Measurements from ENCODE around the gene AMTN. TPM values are rescaled to one million over a fixed set of nuclear protein-coding genes. Genes with fewer than 3 reads are reported as not detected.

The AMTN gene
- polyA plus RNA-seq, 2 of the 4 experiments (the other 2 are of a cell fraction): not detected

DNA sequence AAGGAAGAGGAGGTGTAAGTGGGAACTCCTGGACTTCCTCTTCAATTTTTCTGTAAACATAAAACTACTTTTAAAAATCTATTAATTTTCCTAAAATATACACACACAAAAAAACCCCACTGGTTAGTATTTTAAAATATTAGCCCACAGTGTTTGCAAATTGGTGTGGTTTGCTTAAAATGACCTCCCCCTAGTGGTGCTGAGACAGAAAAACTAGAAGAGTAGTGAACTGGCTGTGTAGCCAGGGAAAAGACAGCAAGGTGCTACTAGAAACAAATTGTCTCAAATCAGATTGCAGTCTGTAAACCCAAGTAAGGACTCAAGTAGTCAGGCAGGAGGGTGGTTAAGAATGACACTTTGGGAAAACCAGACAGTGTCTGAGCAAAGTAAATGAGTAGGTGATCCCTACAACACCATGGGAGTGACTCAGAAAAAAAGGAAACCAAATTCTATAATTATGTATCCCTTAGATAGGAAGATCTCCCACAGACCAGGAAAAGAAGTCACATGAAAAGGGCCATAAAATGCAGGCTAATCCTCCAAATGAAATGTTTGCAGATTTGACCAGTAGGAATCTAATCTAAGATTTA lies 26.0 kb downstream of the AMTN start:
- FAIRE-seq: no peak
- ChIA-PET POLR2A (no interaction called here), CTCF (no interaction called here)
- TF ChIP-seq RAD21 (conservative IDR thresholded peaks at IDR 0.05 in 1 of 2, IDR thresholded peaks at IDR 0.05 in 1 of 2) (peak; percentile 14 to 34; a peak in 2 of 5 replicates), EHMT2 (IDR thresholded peaks at IDR 0.05; ENCODE audit: low read depth) (no peak)
- TF ChIP-seq, protein P1, sequence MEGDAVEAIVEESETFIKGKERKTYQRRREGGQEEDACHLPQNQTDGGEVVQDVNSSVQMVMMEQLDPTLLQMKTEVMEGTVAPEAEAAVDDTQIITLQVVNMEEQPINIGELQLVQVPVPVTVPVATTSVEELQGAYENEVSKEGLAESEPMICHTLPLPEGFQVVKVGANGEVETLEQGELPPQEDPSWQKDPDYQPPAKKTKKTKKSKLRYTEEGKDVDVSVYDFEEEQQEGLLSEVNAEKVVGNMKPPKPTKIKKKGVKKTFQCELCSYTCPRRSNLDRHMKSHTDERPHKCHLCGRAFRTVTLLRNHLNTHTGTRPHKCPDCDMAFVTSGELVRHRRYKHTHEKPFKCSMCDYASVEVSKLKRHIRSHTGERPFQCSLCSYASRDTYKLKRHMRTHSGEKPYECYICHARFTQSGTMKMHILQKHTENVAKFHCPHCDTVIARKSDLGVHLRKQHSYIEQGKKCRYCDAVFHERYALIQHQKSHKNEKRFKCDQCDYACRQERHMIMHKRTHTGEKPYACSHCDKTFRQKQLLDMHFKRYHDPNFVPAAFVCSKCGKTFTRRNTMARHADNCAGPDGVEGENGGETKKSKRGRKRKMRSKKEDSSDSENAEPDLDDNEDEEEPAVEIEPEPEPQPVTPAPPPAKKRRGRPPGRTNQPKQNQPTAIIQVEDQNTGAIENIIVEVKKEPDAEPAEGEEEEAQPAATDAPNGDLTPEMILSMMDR (IDR thresholded peaks at IDR 0.05): peak; percentile 33
- TF ChIP-seq, protein P2, sequence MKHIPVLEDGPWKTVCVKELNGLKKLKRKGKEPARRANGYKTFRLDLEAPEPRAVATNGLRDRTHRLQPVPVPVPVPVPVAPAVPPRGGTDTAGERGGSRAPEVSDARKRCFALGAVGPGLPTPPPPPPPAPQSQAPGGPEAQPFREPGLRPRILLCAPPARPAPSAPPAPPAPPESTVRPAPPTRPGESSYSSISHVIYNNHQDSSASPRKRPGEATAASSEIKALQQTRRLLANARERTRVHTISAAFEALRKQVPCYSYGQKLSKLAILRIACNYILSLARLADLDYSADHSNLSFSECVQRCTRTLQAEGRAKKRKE (CRISPR knock-in tag; IDR thresholded peaks at IDR 0.05; ENCODE audit: low read depth): no peak
- no peaks in the 10 kb centered on the region for H3K4me1 ChIP-seq
- H3K4me2 ChIP-seq: no peak overlapping the region
- H3K27ac ChIP-seq: no peak overlapping the region
- H3K4me3 ChIP-seq: no peak overlapping the region
- H3K9me3 ChIP-seq: no peaks in the 10 kb centered on the region
- ATAC-seq: peak in 1 of 2 experiments; percentile 63; a peak in 2 of 6 replicates
- no peak for DNase-seq (ENCODE audit: low read depth in 1 of 2, low spot score in 1 of 2)

DNA sequence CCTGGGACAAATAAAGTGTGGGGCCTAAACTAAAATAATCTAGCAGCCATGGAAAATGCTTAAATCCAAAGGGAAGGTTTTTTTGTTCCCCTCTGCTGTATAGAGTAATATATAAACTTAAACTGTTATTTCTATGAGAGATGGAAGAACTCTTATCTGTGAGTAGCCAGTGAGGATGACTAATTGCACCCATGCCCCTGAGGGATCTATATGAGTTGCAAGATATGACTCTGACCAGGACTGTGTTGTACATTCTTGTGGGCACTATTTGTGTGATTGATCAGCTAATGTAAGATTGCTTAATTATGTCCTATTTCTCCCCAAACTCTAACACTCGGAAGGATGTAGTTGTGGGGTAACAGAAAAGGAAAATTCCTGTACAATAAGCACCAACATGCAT lies 38.5 kb downstream of the AMTN start:
- ChIA-PET POLR2A (no interaction called here), CTCF (interaction anchor here (0.6 kb wide), 1 partner anchor 38 kb away, joined by 4 read pairs; no protein-coding TSS in a partner anchor)
- H3K4me1 ChIP-seq: no peaks in the 10 kb centered on the region
- FAIRE-seq: no peak
- 0% methylated on average over 1 of the region's 1 CpG for WGBS (ENCODE audit: missing lambda C conversion rate)
- H3K9me3 ChIP-seq: no peaks in the 10 kb centered on the region
- no peak overlapping the region for H3K4me2 ChIP-seq
- ATAC-seq: no peak
- no peak overlapping the region for H3K27ac ChIP-seq
- TF ChIP-seq PHF8 (IDR thresholded peaks at IDR 0.05; ENCODE audit: borderline replicate concordance, low read depth): no peak
- TF ChIP-seq HOXB5 (CRISPR knock-in tag; IDR thresholded peaks at IDR 0.05): no peak
- TF ChIP-seq, protein P3, sequence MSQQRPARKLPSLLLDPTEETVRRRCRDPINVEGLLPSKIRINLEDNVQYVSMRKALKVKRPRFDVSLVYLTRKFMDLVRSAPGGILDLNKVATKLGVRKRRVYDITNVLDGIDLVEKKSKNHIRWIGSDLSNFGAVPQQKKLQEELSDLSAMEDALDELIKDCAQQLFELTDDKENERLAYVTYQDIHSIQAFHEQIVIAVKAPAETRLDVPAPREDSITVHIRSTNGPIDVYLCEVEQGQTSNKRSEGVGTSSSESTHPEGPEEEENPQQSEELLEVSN (IDR thresholded peaks at IDR 0.05; ENCODE audit: borderline replicate concordance, low read depth): no peak
- TF ChIP-seq BHLHE40 (IDR thresholded peaks at IDR 0.05; ENCODE audit: low read depth, low read length): no peak
- TF ChIP-seq EP300 (IDR thresholded peaks at IDR 0.05): no peak
- TF ChIP-seq, protein P2 (CRISPR knock-in tag; IDR thresholded peaks at IDR 0.05; ENCODE audit: low read depth): no peak
- TF ChIP-seq JUN (IDR thresholded peaks at IDR 0.05): no peak
- TF ChIP-seq HOXA7 (CRISPR knock-in tag; IDR thresholded peaks at IDR 0.05): no peak
- TF ChIP-seq SREBF2 (IDR thresholded peaks at IDR 0.05): no peak
- TF ChIP-seq CHD4 (IDR thresholded peaks at IDR 0.05; ENCODE audit: borderline replicate concordance): no peak
- TF ChIP-seq, protein P4, sequence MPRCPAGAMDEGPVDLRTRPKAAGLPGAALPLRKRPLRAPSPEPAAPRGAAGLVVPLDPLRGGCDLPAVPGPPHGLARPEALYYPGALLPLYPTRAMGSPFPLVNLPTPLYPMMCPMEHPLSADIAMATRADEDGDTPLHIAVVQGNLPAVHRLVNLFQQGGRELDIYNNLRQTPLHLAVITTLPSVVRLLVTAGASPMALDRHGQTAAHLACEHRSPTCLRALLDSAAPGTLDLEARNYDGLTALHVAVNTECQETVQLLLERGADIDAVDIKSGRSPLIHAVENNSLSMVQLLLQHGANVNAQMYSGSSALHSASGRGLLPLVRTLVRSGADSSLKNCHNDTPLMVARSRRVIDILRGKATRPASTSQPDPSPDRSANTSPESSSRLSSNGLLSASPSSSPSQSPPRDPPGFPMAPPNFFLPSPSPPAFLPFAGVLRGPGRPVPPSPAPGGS (IDR thresholded peaks at IDR 0.05): no peak
- no peak for TF ChIP-seq RNF2 (IDR thresholded peaks at IDR 0.05; ENCODE audit: borderline replicate concordance, low read depth)
- TF ChIP-seq JUNB (IDR thresholded peaks at IDR 0.05): no peak
- TF ChIP-seq MAZ (IDR thresholded peaks at IDR 0.05; ENCODE audit: borderline replicate concordance, low read depth, low read length): no peak
- TF ChIP-seq, protein P5, sequence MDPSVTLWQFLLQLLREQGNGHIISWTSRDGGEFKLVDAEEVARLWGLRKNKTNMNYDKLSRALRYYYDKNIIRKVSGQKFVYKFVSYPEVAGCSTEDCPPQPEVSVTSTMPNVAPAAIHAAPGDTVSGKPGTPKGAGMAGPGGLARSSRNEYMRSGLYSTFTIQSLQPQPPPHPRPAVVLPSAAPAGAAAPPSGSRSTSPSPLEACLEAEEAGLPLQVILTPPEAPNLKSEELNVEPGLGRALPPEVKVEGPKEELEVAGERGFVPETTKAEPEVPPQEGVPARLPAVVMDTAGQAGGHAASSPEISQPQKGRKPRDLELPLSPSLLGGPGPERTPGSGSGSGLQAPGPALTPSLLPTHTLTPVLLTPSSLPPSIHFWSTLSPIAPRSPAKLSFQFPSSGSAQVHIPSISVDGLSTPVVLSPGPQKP (IDR thresholded peaks at IDR 0.05; ENCODE audit: low read depth, low read length): no peak
- TF ChIP-seq NPAS2 (CRISPR knock-in tag; IDR thresholded peaks at IDR 0.05; ENCODE audit: borderline replicate concordance): no peak
- no peak for TF ChIP-seq POLR2A (IDR thresholded peaks at IDR 0.05; ENCODE audit: low read length)
- DNase-seq (ENCODE audit: low read depth in 1 of 2, low spot score in 1 of 2): no peak
- H3K4me3 ChIP-seq: no peak overlapping the region
